Measurements from ENCODE around the gene FGD3.

The FGD3 gene

DNA sequence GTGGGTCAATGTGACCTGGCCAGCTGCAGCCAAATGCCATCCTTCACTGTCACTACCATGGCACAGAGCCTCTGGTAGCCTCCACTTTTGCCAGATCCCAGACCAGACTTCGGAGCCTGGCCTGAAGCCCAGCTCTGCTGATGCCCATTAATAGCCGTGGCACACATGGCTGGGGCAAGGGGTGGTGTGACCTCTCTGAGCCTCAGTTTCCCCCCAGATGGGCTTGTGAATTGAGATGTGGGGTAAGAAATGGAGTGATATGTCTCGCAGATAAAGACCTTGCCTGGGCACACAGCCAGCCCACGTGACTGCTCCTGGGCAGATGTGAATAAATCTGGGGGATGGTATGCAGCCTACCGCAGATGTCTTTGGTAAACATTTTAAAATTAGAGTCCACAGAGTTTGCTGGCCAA lies 125.1 kb downstream of the FGD3 start:
- DNase-seq (ENCODE audit: low read depth in 2 of 2), result no peak

- DNase-seq (ENCODE audit: low read depth in 2 of 2), result no peak
Observed at GRCh38 chr9:93076101-93076791, 128.9 kb downstream of the FGD3 start.

- no peak for DNase-seq (ENCODE audit: low read depth in 2 of 2)
Observed at GRCh38 chr9:93076792-93077128, 129.4 kb downstream of the FGD3 start.

- DNase-seq (ENCODE audit: low read depth in 2 of 2), result no peak
Observed at GRCh38 chr9:93077367-93077766, 130.0 kb downstream of the FGD3 start.

DNA sequence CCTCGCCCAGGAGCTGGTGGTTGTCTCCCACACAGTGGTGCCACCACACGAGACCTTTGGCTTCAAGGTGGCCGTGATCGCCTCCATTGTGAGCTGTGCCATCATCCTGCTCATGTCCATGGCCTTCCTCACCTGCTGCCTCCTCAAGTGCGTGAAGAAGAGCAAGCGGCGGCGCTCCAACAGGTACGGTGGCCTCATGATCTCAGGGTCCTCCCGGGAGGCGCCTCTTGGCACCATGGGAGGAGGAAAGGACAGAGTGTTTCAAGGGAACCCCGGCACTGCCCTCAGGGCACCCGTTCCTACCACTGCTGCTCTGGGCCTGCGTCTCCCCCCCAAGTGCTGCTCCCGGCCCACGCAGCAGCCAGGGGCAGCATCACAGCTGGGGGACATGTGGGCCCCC lies 130.5 kb downstream of the FGD3 start:
- DNase-seq (ENCODE audit: low read depth in 2 of 2), result no peak

DNA sequence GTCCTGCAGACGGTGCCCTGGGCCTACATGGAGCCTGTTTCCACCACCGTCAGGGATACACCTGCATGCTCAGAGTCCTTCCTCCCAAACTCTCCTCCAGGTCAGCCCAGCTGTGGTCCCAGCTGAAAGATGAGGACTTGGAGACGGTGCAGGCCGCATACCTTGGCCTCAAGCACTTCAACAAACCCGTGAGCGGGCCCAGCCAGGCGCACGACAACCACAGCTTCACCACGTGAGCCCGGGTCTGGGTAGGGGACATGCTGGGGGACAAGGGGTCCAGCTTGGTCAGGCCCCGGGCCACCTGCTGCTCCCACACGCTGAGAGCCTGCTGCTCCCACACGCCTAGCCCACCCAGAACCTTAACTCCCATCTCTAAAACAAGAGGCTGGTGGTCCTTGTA lies 132.0 kb downstream of the FGD3 start:
- DNase-seq (ENCODE audit: low read depth in 2 of 2), result no peak

- no peak for DNase-seq (ENCODE audit: low read depth in 2 of 2)
Observed at GRCh38 chr9:93080406-93080805, 133.1 kb downstream of the FGD3 start.

DNA sequence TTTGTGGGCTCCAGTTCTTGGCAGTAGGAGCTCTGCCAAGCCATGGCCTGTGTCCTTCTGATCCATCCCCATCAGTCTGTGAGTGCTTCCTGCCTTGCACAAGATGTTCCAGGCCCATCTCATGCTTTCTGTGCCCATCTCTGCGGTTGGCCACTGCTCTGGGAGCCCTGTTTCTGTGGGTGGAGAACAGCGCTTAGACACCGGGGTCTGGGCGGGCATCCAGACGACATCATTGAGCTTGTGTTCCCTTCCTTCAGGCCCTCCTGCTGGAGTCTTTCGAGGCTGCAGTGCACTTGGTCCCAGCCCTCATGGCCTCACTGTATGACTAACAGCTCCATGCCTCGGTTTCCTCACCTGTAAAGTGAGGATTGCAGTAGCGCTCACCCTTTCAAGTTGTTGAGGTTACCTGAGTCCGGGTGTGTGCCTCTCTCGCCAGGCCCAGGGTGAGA lies 133.8 kb downstream of the FGD3 start:
- no peak for DNase-seq (ENCODE audit: low read depth in 2 of 2)

DNA sequence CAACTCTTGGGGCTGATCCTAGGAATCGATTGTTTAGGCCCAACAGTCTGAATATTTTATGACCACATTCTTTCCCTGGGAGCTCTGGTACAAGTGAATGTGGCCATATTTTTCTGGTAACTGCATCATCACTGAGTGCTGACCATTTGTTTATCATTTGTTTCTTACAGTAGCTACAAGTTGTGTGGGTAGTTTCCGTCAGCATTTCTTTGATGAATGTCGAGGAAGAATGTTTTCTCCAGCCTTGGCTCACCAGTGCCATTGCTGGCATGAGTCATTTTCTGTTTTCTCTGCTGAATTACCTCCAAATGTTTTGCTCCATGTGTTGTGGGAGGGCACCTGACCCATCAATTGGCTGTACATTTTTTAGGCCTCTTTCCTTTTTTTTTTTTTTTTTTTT lies 134.6 kb downstream of the FGD3 start:
- DNase-seq (ENCODE audit: low read depth in 2 of 2), result no peak

- no peak for DNase-seq (ENCODE audit: low read depth in 2 of 2)
Observed at GRCh38 chr9:93082841-93083411, 135.6 kb downstream of the FGD3 start.

GRCh38 chr9:93083592-93084470 lies 136.5 kb downstream of the FGD3 start:
- no peak for DNase-seq (ENCODE audit: low read depth in 2 of 2)

DNA sequence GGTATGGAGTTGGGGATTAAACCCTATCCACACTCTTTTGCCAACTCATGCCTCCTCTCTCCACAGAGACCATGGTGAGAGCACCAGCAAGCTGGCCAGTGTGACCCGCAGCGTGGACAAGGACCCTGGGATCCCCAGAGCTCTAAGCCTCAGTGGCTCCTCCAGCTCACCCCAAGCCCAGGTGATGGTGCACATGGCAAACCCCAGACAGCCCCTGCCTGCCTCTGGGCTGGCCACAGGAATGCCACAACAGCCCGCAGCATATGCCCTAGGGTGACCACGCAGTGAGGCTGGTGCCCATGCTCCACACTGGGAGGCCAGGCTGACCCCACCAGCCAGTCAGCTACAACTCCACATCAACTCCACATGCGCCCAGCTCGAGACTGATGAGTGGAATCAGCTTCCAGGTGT lies 137.2 kb downstream of the FGD3 start:
- DNase-seq (ENCODE audit: low read depth in 2 of 2), result no peak

DNA sequence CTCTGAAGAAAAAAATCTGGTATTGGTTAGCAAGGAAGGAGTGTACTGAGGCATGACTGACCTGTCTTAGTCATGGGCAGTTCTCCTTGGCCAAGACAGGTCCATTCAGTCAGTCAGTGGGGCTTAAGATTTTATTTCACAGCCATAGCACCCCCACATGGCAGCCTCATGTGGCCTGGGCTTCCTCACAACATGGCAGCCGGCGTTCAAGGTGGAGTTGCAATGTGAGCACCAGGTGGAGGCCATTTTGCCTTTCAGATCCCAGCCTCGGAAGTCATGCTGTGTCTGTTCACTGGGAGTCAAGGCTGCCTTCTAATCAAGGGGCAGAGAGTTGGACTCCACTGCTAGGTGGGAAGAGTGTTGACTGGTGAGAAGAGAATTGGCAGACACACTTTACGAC lies 138.4 kb downstream of the FGD3 start:
- no peak for DNase-seq (ENCODE audit: low read depth in 2 of 2)
